Measurements from ENCODE around the gene ZNF324. TPM values are rescaled to one million over a fixed set of nuclear protein-coding genes. Genes with fewer than 3 reads are reported as not detected.
"Not testable (repeated sequence)": the region's sequence is repeated elsewhere in the genome, so short reads cannot be mapped to it uniquely, and the experiment has no call there.

ZNF324 gene
- polyA plus RNA-seq, 4 donors = 8.6 to 11.4 (median 9.8) TPM

- DNase-seq (ENCODE audit: low read depth in 4 of 4, low spot score in 3 of 4) = not testable (repeated sequence)
Observed at GRCh38 chr19:58470837-58471543, 4.1 kb downstream of the ZNF324 start.

- DNase-seq (ENCODE audit: low read depth in 4 of 4, low spot score in 3 of 4) = no peak
Observed at GRCh38 chr19:58471736-58472135, 4.9 kb downstream of the ZNF324 start.

GRCh38 chr19:58473775-58474174 is 6.9 kb downstream of the ZNF324 start:
- no peak for DNase-seq (ENCODE audit: low read depth in 4 of 4, low spot score in 3 of 4)

- DNase-seq (ENCODE audit: low read depth in 4 of 4, low spot score in 3 of 4) = no peak
Observed at GRCh38 chr19:58474291-58474996, 7.6 kb downstream of the ZNF324 start.

GRCh38 chr19:58474997-58475713 is 8.3 kb downstream of the ZNF324 start:
- no peak for DNase-seq (ENCODE audit: low read depth in 4 of 4, low spot score in 3 of 4)

GRCh38 chr19:58475714-58476497 is 9.0 kb downstream of the ZNF324 start, which contains the start of gene ZNF446:
TSS of gene ZNF446 (plus strand) at chr19:58476352. CDS start at chr19:58477219, 867 bp downstream.
- DNase-seq (ENCODE audit: low read depth in 4 of 4, low spot score in 3 of 4) = peak; percentile 92 to 99 (median 96)

- DNase-seq (ENCODE audit: low read depth in 4 of 4, low spot score in 3 of 4) = no peak
Observed at GRCh38 chr19:58476498-58477015, 9.7 kb downstream of the ZNF324 start.

- no peak for DNase-seq (ENCODE audit: low read depth in 4 of 4, low spot score in 3 of 4)
Observed at GRCh38 chr19:58477130-58477529, 10.2 kb downstream of the ZNF324 start.

- no peak for DNase-seq (ENCODE audit: low read depth in 4 of 4, low spot score in 3 of 4)
Observed at GRCh38 chr19:58477871-58478270, 11.0 kb downstream of the ZNF324 start.

- no peak for DNase-seq (ENCODE audit: low read depth in 4 of 4, low spot score in 3 of 4)
Observed at GRCh38 chr19:58479303-58479702, 12.4 kb downstream of the ZNF324 start.

- DNase-seq (ENCODE audit: low read depth in 4 of 4, low spot score in 3 of 4) = no peak
Observed at GRCh38 chr19:58479736-58480480, 13.0 kb downstream of the ZNF324 start.

- DNase-seq (ENCODE audit: low read depth in 4 of 4, low spot score in 3 of 4) = no peak
Observed at GRCh38 chr19:58480481-58480830, 13.6 kb downstream of the ZNF324 start.

- DNase-seq (ENCODE audit: low read depth in 4 of 4, low spot score in 3 of 4) = no peak
Observed at GRCh38 chr19:58480831-58481230, 14.0 kb downstream of the ZNF324 start.

GRCh38 chr19:58482372-58482771 is 15.5 kb downstream of the ZNF324 start:
- DNase-seq (ENCODE audit: low read depth in 4 of 4, low spot score in 3 of 4) = no peak

- no peak for DNase-seq (ENCODE audit: low read depth in 4 of 4, low spot score in 3 of 4)
Observed at GRCh38 chr19:58483776-58484175, 16.9 kb downstream of the ZNF324 start.

GRCh38 chr19:58484349-58484748 is 17.5 kb downstream of the ZNF324 start:
- not testable (repeated sequence) for DNase-seq (ENCODE audit: low read depth in 4 of 4, low spot score in 3 of 4)

- no peak for DNase-seq (ENCODE audit: low read depth in 4 of 4, low spot score in 3 of 4)
Observed at GRCh38 chr19:58491393-58491792, 24.5 kb downstream of the ZNF324 start.

- DNase-seq (ENCODE audit: low read depth in 4 of 4, low spot score in 3 of 4) = no peak
Observed at GRCh38 chr19:58492265-58492664, 25.4 kb downstream of the ZNF324 start.

GRCh38 chr19:58497634-58498170 is 30.8 kb downstream of the ZNF324 start:
- no peak for DNase-seq (ENCODE audit: low read depth in 4 of 4, low spot score in 3 of 4)

Measured in right renal pelvis (tissue), 4 donors.